WTC11 (cell line): ENCODE results near the gene DUS1L.

Experiments used
- CREB1 ChIP-seq: sonication (generic); formaldehyde crosslinking; IDR thresholded peaks from 2 replicates; pipeline ENCODE4 v1.8.0; 2023; ENCODE audit warnings: mild to moderate bottlenecking, missing genetic modification reagents
- GABPB1 ChIP-seq: sonication (generic); formaldehyde crosslinking; IDR thresholded peaks from 2 replicates; pipeline ENCODE4 v1.8.1; 2023; ENCODE audit warnings: mild to moderate bottlenecking, missing genetic modification reagents
- JUN ChIP-seq: sonication (generic); formaldehyde crosslinking; IDR thresholded peaks from 2 replicates; pipeline ENCODE4 v1.8.0; 2023; ENCODE audit warnings: mild to moderate bottlenecking, missing genetic modification reagents
- ZNF416 ChIP-seq: fragments of 250-450 bp; sonication (Bioruptor Pico); IDR thresholded peaks from 2 replicates; pipeline ENCODE4 v1.9.0; 2021; ENCODE audit warnings: mild to moderate bottlenecking, inconsistent platforms
- TF ChIP-seq, protein P1 (sequence below): sonication (generic); formaldehyde crosslinking; IDR thresholded peaks from 2 replicates; pipeline ENCODE4 v1.8.1; 2023; ENCODE audit warnings: mild to moderate bottlenecking, missing genetic modification reagents, moderate library complexity
- TF ChIP-seq, protein P2 (sequence below): sonication (generic); formaldehyde crosslinking; conservative IDR thresholded peaks from 2 replicates; pipeline ENCODE4 v1.8.1; 2022; ENCODE audit warnings: mild to moderate bottlenecking, missing genetic modification reagents
- TF ChIP-seq, protein P3 (sequence below): sonication (generic); formaldehyde crosslinking; IDR thresholded peaks from 2 replicates; pipeline ENCODE4 v1.8.1; 2022; ENCODE audit warnings: low read depth, missing genetic modification reagents, borderline replicate concordance
- TF ChIP-seq, protein P4 (sequence below): fragments of 200-600 bp; IDR thresholded peaks from 2 replicates; pipeline ENCODE4 v1.8.0; 2022; ENCODE audit warnings: antibody characterized with exemption

DNA sequence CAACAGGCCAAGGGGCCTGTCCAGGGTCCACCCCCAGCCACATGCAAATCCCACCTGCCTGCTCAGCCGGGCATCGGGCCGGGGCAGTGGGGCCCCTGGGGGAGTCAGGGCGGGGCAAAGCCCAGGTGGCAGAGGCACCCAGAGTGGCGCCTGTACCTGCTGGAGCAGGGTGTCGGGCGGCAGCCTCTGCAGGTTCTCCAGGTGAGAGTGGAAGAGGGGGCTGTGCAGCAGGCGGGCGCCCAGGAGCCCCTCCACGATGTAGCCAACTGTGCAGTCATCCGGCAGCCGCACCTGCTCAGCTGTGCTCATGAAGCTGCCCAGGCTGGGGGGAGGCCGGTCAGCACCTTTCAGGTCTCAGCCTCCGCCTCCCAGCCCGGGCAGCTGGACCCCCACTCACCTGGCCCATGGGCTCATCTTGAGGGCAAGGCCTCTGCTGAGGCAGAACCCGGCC is 16.1 kb downstream of the DUS1L start:
- TF ChIP-seq, protein P1, sequence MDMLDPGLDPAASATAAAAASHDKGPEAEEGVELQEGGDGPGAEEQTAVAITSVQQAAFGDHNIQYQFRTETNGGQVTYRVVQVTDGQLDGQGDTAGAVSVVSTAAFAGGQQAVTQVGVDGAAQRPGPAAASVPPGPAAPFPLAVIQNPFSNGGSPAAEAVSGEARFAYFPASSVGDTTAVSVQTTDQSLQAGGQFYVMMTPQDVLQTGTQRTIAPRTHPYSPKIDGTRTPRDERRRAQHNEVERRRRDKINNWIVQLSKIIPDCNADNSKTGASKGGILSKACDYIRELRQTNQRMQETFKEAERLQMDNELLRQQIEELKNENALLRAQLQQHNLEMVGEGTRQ (CRISPR knock-in tag), result no peak
- TF ChIP-seq, protein P2, sequence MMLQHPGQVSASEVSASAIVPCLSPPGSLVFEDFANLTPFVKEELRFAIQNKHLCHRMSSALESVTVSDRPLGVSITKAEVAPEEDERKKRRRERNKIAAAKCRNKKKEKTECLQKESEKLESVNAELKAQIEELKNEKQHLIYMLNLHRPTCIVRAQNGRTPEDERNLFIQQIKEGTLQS (CRISPR knock-in tag), result no peak
- TF ChIP-seq, protein P3, sequence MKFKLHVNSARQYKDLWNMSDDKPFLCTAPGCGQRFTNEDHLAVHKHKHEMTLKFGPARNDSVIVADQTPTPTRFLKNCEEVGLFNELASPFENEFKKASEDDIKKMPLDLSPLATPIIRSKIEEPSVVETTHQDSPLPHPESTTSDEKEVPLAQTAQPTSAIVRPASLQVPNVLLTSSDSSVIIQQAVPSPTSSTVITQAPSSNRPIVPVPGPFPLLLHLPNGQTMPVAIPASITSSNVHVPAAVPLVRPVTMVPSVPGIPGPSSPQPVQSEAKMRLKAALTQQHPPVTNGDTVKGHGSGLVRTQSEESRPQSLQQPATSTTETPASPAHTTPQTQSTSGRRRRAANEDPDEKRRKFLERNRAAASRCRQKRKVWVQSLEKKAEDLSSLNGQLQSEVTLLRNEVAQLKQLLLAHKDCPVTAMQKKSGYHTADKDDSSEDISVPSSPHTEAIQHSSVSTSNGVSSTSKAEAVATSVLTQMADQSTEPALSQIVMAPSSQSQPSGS (CRISPR knock-in tag), result no peak
- TF ChIP-seq, protein P4, sequence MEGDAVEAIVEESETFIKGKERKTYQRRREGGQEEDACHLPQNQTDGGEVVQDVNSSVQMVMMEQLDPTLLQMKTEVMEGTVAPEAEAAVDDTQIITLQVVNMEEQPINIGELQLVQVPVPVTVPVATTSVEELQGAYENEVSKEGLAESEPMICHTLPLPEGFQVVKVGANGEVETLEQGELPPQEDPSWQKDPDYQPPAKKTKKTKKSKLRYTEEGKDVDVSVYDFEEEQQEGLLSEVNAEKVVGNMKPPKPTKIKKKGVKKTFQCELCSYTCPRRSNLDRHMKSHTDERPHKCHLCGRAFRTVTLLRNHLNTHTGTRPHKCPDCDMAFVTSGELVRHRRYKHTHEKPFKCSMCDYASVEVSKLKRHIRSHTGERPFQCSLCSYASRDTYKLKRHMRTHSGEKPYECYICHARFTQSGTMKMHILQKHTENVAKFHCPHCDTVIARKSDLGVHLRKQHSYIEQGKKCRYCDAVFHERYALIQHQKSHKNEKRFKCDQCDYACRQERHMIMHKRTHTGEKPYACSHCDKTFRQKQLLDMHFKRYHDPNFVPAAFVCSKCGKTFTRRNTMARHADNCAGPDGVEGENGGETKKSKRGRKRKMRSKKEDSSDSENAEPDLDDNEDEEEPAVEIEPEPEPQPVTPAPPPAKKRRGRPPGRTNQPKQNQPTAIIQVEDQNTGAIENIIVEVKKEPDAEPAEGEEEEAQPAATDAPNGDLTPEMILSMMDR, result no peak
- TF ChIP-seq GABPB1 (CRISPR knock-in tag) (no peak), JUN (no peak), CREB1 (CRISPR knock-in tag) (no peak), ZNF416 (no peak)
